ENCODE data around the gene SPINK14. TPM values are rescaled to one million over a fixed set of nuclear protein-coding genes. Genes with fewer than 3 reads are reported as not detected.

The SPINK14 gene
- total and polyA plus RNA-seq, 4 experiments from 2014 or later, result not detected

DNA sequence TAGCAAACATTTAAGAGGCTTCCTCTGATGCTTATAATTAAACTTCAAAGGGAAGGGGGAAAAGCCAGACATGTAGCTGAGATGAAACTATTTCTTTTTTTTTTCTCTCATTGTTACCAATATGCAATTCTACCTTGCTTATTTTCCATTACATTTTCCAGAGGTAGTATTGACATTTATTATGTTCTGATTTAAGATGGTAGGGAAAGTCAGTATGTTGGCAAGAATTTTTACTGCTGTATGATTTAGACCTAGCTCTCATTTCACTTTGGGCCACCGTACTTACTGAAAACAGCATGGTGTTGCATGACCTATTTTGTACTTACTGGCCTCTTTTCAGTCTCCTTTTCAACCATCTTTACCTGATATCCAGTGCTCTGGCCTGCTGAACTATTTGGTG lies 24.9 kb downstream of the SPINK14 start:
- Histone ChIP-seq H3K36me3 (ENCODE audit: insufficient read depth, low read length) (no peaks in the 10 kb centered on the region), H3K27ac (ENCODE audit: low read depth, low read length) (no peak overlapping the region), H3K4me3 (ENCODE audit: low read length in 2 of 2) (no peak overlapping the region), H3K9me3 (ENCODE audit: control insufficient read depth in 1 of 2, low read length in 2 of 2) (no peaks in the 10 kb centered on the region), H3K27me3 (ENCODE audit: insufficient read depth, low read length) (no peaks in the 10 kb centered on the region), H3K4me1 (ENCODE audit: insufficient read depth, low read length) (no peaks in the 10 kb centered on the region)
- H3K9me3 Mint-ChIP-seq, result no peaks in the 10 kb centered on the region
- ChIA-PET POLR2A (ENCODE audit: partially characterized antibody) (no interaction called here), CTCF (ENCODE audit: partially characterized antibody) (no interaction called here)
- H3K36me3 Mint-ChIP-seq, result no peaks in the 10 kb centered on the region
- no peak overlapping the region for H3K27ac Mint-ChIP-seq
- DNase-seq, result no peak
- intact Hi-C loops (cut with micrococcal nuclease), result no loop called here
- H3K4me3 Mint-ChIP-seq, result no peak overlapping the region
- peaks cover 0 to 5% of the 10 kb centered on the region in 2 donors for H3K27me3 Mint-ChIP-seq
- H3K4me1 Mint-ChIP-seq, result no peaks in the 10 kb centered on the region

DNA sequence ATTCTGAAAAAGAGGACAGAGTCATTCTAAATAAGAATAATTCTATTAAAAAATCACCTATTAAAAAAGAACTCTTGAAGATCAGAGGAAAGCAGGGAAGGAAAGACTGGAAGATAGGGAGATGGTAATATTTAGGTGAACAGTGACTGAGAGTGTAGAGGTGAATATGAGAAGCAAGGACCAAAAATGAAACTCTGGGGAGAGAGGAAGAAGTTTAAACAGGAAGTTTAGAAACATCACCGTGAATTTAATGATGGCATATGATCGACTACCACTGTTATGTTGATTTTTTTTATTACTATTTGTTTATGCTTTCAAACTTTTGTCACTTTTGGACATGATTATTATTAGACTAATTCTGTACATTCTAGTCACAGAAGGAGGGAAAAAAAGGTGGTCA lies 32.8 kb downstream of the SPINK14 start:
- Histone ChIP-seq H3K9me3 (ENCODE audit: control insufficient read depth in 1 of 2, low read length in 2 of 2) (no peaks in the 10 kb centered on the region), H3K27ac (ENCODE audit: low read depth, low read length) (no peak overlapping the region), H3K4me1 (ENCODE audit: insufficient read depth, low read length) (no peaks in the 10 kb centered on the region), H3K27me3 (ENCODE audit: insufficient read depth, low read length) (no peaks in the 10 kb centered on the region), H3K4me3 (ENCODE audit: low read length in 2 of 2) (no peak overlapping the region), H3K36me3 (ENCODE audit: insufficient read depth, low read length) (no peaks in the 10 kb centered on the region)
- no peaks in the 10 kb centered on the region for H3K36me3 Mint-ChIP-seq
- H3K9me3 Mint-ChIP-seq, result no peaks in the 10 kb centered on the region
- H3K27ac Mint-ChIP-seq, result no peak overlapping the region
- no peak for DNase-seq
- intact Hi-C loops (cut with micrococcal nuclease), result no loop called here
- CTCF ChIA-PET (ENCODE audit: partially characterized antibody), result no interaction called here
- peaks cover 0 to 6% of the 10 kb centered on the region in 2 donors for H3K27me3 Mint-ChIP-seq
- no peak overlapping the region for H3K4me3 Mint-ChIP-seq
- peaks cover 0 to 4% (median 0%) of the 10 kb centered on the region in 4 donors for H3K4me1 Mint-ChIP-seq
- POLR2A ChIA-PET (ENCODE audit: partially characterized antibody), result no interaction called here

DNA sequence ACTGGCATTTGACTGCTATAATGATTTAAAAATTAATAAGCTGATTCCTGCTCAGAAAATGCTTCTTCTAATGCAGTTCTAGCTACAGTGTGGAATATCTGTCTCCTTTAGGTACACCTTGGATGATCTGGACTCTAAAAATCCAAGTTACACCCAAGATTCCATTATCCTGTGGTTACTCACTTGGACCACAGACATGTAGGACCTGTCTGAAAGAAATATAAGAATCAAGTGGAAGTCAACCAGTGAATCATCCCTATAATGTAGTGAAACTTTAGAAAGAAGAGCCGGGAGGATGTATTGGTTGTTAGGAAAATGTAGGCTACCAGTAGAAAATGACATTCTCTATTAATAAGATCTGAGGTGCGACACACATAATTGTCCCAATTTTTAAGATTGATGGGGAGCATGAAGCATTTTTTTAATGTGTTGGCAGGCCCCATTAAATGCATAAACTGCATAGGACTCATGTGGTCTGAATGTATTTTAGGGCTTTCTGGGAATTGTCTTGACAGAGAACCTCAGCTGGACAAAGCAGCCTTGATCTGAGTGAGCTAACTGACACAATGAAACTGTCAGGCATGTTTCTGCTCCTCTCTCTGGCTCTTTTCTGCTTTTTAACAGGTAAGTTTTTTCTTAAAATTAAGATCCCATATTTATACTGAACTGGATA lies 34.3 kb downstream of the SPINK14 start, which contains the start of gene SPINK6:
Gene SPINK6, plus strand, starts transcription at position 512 of the 673 bp plus-strand sequence. Its CDS starts 55 bp downstream, at position 567.
- H3K27me3 ChIP-seq (ENCODE audit: insufficient read depth, low read length), result no peaks in the 10 kb centered on the region
- Mint-ChIP-seq H3K9me3 (no peaks in the 10 kb centered on the region), H3K27ac (no peak within 1 kb of the TSS), H3K4me1 (peaks cover 0 to 4% (median 0%) of the 10 kb centered on the region in 4 donors), H3K4me3 (no peak within 1 kb of the TSS), H3K27me3 (peaks cover 0 to 6% of the 10 kb centered on the region in 2 donors), H3K36me3 (no peaks in the 10 kb centered on the region)
- no peaks in the 10 kb centered on the region for H3K9me3 ChIP-seq (ENCODE audit: control insufficient read depth in 1 of 2, low read length in 2 of 2)
- no peak within 1 kb of the TSS for H3K27ac ChIP-seq (ENCODE audit: low read depth, low read length)
- POLR2A ChIA-PET (ENCODE audit: partially characterized antibody), result no interaction called here
- DNase-seq, result no peak
- intact Hi-C loops (cut with micrococcal nuclease), result no loop called here
- CTCF ChIA-PET (ENCODE audit: partially characterized antibody), result no interaction called here
- H3K4me1 ChIP-seq (ENCODE audit: insufficient read depth, low read length), result no peaks in the 10 kb centered on the region
- no peak within 1 kb of the TSS for H3K4me3 ChIP-seq (ENCODE audit: low read length in 2 of 2)
- H3K36me3 ChIP-seq (ENCODE audit: insufficient read depth, low read length), result no peaks in the 10 kb centered on the region

DNA sequence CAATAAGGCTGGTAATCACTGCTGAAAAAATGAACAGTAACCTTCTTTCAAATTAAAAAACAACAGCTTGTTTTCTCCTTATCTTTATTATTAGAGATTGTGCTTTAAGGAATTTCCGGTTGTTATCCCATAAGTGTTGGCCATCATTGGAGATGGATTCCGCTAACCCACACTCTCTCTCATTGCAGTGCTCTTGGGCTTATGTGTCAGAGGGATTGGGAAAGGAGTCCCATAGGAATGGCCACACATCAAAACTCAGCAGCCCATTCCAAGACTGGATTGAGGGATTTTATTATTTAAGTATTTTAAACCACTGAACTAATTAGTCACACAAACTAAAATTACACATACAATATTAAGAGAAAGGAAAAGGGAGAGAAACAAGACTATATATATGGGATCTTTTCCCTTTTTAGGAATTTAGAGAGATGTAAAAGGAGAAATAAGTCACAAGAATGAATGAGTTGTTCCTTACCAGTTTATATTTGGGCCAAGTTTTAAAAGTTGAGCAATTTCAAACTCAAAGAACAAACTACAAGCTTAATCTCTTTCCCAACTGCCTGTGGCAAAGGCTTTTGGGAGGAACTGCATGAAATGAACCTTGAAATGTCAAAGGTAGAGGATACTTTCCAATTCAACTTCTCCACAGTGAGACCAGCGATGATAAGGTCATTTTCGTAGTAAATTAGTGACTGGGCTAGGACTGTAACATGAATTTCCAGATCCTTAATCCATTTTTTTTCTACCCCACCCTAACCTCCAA lies 36.9 kb downstream of the SPINK14 start:
- H3K27ac ChIP-seq (ENCODE audit: low read depth, low read length), result no peak overlapping the region
- H3K36me3 Mint-ChIP-seq, result no peaks in the 10 kb centered on the region

DNA sequence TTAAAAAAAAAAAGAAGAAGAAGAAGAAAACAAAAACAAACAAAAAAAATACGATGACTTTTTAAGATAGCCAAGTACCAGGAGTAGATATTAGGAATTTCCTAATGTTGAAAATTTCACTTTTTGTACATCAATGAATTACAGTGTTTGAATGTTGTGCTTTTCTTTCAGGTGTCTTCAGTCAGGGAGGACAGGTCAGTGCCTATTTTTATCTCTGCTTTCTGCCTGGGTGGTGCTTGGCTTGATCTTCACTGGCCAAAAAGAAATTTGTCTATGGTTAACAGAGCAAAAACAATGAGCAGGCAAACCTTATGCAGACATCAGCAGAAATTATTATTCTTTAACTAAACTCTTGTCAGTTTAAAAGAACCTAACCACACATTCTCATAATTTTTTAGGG lies 37.5 kb downstream of the SPINK14 start:
- H3K27me3 ChIP-seq (ENCODE audit: insufficient read depth, low read length), result no peaks in the 10 kb centered on the region
- DNase-seq, result no peak
- ChIA-PET POLR2A (ENCODE audit: partially characterized antibody) (no interaction called here), CTCF (ENCODE audit: partially characterized antibody) (no interaction called here)
- no peak overlapping the region for H3K4me3 Mint-ChIP-seq
- no peaks in the 10 kb centered on the region for H3K36me3 ChIP-seq (ENCODE audit: insufficient read depth, low read length)
- H3K27ac ChIP-seq (ENCODE audit: low read depth, low read length), result no peak overlapping the region
- no peaks in the 10 kb centered on the region for H3K4me1 ChIP-seq (ENCODE audit: insufficient read depth, low read length)
- H3K36me3 Mint-ChIP-seq, result no peaks in the 10 kb centered on the region
- intact Hi-C loops (cut with micrococcal nuclease), result no loop called here
- H3K4me3 ChIP-seq (ENCODE audit: low read length in 2 of 2), result no peak overlapping the region
- peaks cover 0 to 4% (median 0%) of the 10 kb centered on the region in 4 donors for H3K4me1 Mint-ChIP-seq
- no peak overlapping the region for H3K27ac Mint-ChIP-seq
- H3K27me3 Mint-ChIP-seq, result peaks cover 0 to 3% of the 10 kb centered on the region in 2 donors
- H3K9me3 ChIP-seq (ENCODE audit: control insufficient read depth in 1 of 2, low read length in 2 of 2), result no peaks in the 10 kb centered on the region
- no peaks in the 10 kb centered on the region for H3K9me3 Mint-ChIP-seq

More for the DNA sequence above, 36.9 kb downstream of the SPINK14 start:
- peaks cover 0 to 4% (median 0%) of the 10 kb centered on the region in 4 donors for H3K4me1 Mint-ChIP-seq
- H3K9me3 Mint-ChIP-seq, result no peaks in the 10 kb centered on the region
- Histone ChIP-seq H3K36me3 (ENCODE audit: insufficient read depth, low read length) (no peaks in the 10 kb centered on the region), H3K27me3 (ENCODE audit: insufficient read depth, low read length) (no peaks in the 10 kb centered on the region), H3K4me3 (ENCODE audit: low read length in 2 of 2) (no peak overlapping the region), H3K4me1 (ENCODE audit: insufficient read depth, low read length) (no peaks in the 10 kb centered on the region), H3K9me3 (ENCODE audit: control insufficient read depth in 1 of 2, low read length in 2 of 2) (no peaks in the 10 kb centered on the region)
- no peak overlapping the region for H3K27ac Mint-ChIP-seq
- peaks cover 0 to 3% of the 10 kb centered on the region in 2 donors for H3K27me3 Mint-ChIP-seq
- intact Hi-C loops (cut with micrococcal nuclease), result no loop called here
- ChIA-PET CTCF (ENCODE audit: partially characterized antibody) (no interaction called here), POLR2A (ENCODE audit: partially characterized antibody) (no interaction called here)
- DNase-seq, result no peak
- no peak overlapping the region for H3K4me3 Mint-ChIP-seq

DNA sequence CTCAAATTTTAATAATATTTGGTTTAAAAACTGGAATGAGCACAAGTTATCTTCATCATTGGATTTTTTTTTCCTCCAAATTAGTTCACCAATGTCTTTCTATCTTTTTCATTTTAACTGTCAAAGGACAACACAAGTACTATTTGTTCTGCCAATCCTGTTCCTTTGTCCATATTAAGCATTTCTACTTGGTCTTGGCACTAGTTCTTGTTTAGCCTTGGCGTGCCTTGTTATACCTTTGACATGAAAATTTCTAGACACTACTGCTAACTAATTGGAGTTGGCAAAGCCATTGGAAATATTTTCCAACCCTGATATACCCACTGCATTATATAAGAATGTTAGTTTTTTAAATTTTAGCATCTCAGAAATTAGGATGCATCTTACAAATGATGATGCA lies 38.3 kb downstream of the SPINK14 start:
- Histone ChIP-seq H3K9me3 (ENCODE audit: control insufficient read depth in 1 of 2, low read length in 2 of 2) (no peaks in the 10 kb centered on the region), H3K36me3 (ENCODE audit: insufficient read depth, low read length) (no peaks in the 10 kb centered on the region), H3K4me3 (ENCODE audit: low read length in 2 of 2) (no peak overlapping the region), H3K27ac (ENCODE audit: low read depth, low read length) (no peak overlapping the region), H3K4me1 (ENCODE audit: insufficient read depth, low read length) (no peaks in the 10 kb centered on the region), H3K27me3 (ENCODE audit: insufficient read depth, low read length) (no peaks in the 10 kb centered on the region)
- CTCF ChIA-PET (ENCODE audit: partially characterized antibody), result no interaction called here
- Mint-ChIP-seq H3K9me3 (peaks cover 0 to under 1% (median 0%) of the 10 kb centered on the region in 8 donors), H3K27ac (no peak overlapping the region), H3K4me1 (no peaks in the 10 kb centered on the region), H3K36me3 (no peaks in the 10 kb centered on the region), H3K4me3 (no peak overlapping the region), H3K27me3 (peaks cover 0 to 4% of the 10 kb centered on the region in 2 donors)
- no peak for DNase-seq
- intact Hi-C loops (cut with micrococcal nuclease), result no loop called here
- POLR2A ChIA-PET (ENCODE audit: partially characterized antibody), result no interaction called here

DNA sequence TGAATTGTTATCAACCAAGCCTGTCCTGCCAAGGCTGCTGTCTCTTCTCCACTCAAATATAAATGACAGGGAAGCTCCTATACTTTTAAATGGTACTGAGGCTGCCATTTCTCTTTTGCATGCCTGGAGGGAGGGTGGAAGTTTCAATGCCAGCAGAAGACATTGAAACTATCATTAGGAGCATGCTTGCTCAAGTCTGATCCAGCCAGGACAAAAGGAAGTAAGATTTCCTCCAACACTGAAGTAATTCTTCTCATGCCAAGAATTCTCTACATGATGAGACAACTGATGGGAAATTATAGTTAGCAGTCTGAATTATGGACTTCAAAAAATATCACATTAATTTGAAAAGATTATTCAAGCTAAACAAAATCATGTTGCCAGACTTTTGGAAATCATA lies 39.9 kb downstream of the SPINK14 start:
- H3K4me1 Mint-ChIP-seq, result no peaks in the 10 kb centered on the region
- DNase-seq, result no peak

More for the DNA sequence above, 39.9 kb downstream of the SPINK14 start:
- no peak overlapping the region for H3K27ac ChIP-seq (ENCODE audit: low read depth, low read length)
- POLR2A ChIA-PET (ENCODE audit: partially characterized antibody), result no interaction called here
- no peaks in the 10 kb centered on the region for H3K36me3 ChIP-seq (ENCODE audit: insufficient read depth, low read length)
- no peak overlapping the region for H3K4me3 ChIP-seq (ENCODE audit: low read length in 2 of 2)
- CTCF ChIA-PET (ENCODE audit: partially characterized antibody), result no interaction called here
- Mint-ChIP-seq H3K36me3 (no peaks in the 10 kb centered on the region), H3K4me3 (no peak overlapping the region), H3K27me3 (peaks cover 0 to 2% of the 10 kb centered on the region in 2 donors), H3K9me3 (peaks cover 0 to 2% (median 0%) of the 10 kb centered on the region in 8 donors), H3K27ac (no peak overlapping the region)
- intact Hi-C loops (cut with micrococcal nuclease), result no loop called here
- no peaks in the 10 kb centered on the region for H3K4me1 ChIP-seq (ENCODE audit: insufficient read depth, low read length)
- no peaks in the 10 kb centered on the region for H3K27me3 ChIP-seq (ENCODE audit: insufficient read depth, low read length)
- no peaks in the 10 kb centered on the region for H3K9me3 ChIP-seq (ENCODE audit: control insufficient read depth in 1 of 2, low read length in 2 of 2)
